H1 (cell line): ENCODE results near the gene GTF3C5. TPM values are rescaled to one million over a fixed set of nuclear protein-coding genes. Genes with fewer than 3 reads are reported as not detected.

Source experiments
- CTCF ChIA-PET: fragments of 300-600 bp; sonication (Branson Sonifier 250); formaldehyde crosslinking; loops from one replicate; lab custom pipeline; 2021; ENCODE audit not compliant: partially characterized antibody; lab: Charles Lee
- POLR2A ChIA-PET: fragments of 300-600 bp; sonication (Branson Sonifier 250); formaldehyde crosslinking; loops from one replicate; lab custom pipeline; 2021; ENCODE audit warnings: inconsistent platforms; ENCODE audit not compliant: partially characterized antibody; lab: Charles Lee
- DNase-seq, 2 experiments: peaks; one replicate each; pipeline versions ENCODE4 v3.0.0 to v3.0.0-alpha.2; 2010 to 2022; ENCODE audit warnings: low spot score in 2 of 2, low read depth in 1 of 2, mixed read lengths in 1 of 2
- FAIRE-seq: peaks from 2 replicates; lab custom pipeline; 2011; peaks lifted over from hg19 to GRCh38; lab: Jason Lieb, UNC
- H2AFZ ChIP-seq: 2 replicates; pipeline ENCODE4 v1.8.1; 2012; ENCODE audit warnings: low read length, inconsistent platforms
- H2AK5ac ChIP-seq: 2 replicates; pipeline ENCODE4 v1.6.1; 2013; ENCODE audit warnings: low read depth, low read length
- H2BK120ac ChIP-seq: replicated peaks from 2 replicates; pipeline ENCODE3; 2013; ENCODE audit warnings: low read depth, low read length, inconsistent platforms
- H2BK12ac ChIP-seq: 2 replicates; pipeline ENCODE4 v1.6.1; 2013; ENCODE audit warnings: low read depth, low read length
- H2BK15ac ChIP-seq: 2 replicates; pipeline ENCODE4 v1.6.1; 2013; ENCODE audit warnings: low read length
- H2BK20ac ChIP-seq: 2 replicates; pipeline ENCODE4 v1.6.1; 2013; ENCODE audit warnings: low read length
- H2BK5ac ChIP-seq: 2 replicates; pipeline ENCODE4 v1.6.1; 2013; ENCODE audit warnings: low read depth, low read length
- H3K14ac ChIP-seq: 2 replicates; pipeline ENCODE4 v1.6.1; 2013; ENCODE audit warnings: inconsistent platforms; ENCODE audit not compliant: insufficient read length
- H3K18ac ChIP-seq: 2 replicates; pipeline ENCODE4 v1.6.1; 2013; ENCODE audit warnings: low read length; ENCODE audit errors: extremely low read depth
- H3K23ac ChIP-seq: 2 replicates; pipeline ENCODE4 v1.6.1; 2013; ENCODE audit warnings: inconsistent platforms; ENCODE audit not compliant: insufficient read length
- H3K23me2 ChIP-seq: 2 replicates; pipeline ENCODE4 v1.6.1; 2013; ENCODE audit warnings: low read depth, low read length
- H3K27ac ChIP-seq: 2 replicates; pipeline ENCODE4 v1.6.1; 2011; ENCODE audit warnings: low read depth, low read length, inconsistent platforms
- H3K27me3 ChIP-seq, 4 experiments: replicated peaks in 1 of 4; 1 replicate in 1 of 4; 2 replicates in 3 of 4; pipeline versions ENCODE4 v1.6.1 to v1.8.1; 2011 to 2013; ENCODE audit warnings: low read length in 3 of 4, mild to moderate bottlenecking in 3 of 4, inconsistent platforms in 2 of 4, mixed read lengths in 2 of 4, moderate library complexity in 1 of 4; ENCODE audit not compliant: control insufficient read depth in 3 of 4, insufficient read depth in 3 of 4; ENCODE audit errors: extremely low read depth in 1 of 4
- H3K36me3 ChIP-seq, 4 experiments: 2 replicates each; pipeline versions ENCODE4 v1.6.1 to v1.8.1; 2011 to 2013; ENCODE audit warnings: mild to moderate bottlenecking in 4 of 4, low read length in 3 of 4, moderate library complexity in 2 of 4, control low read depth in 1 of 4, inconsistent platforms in 1 of 4; ENCODE audit not compliant: insufficient read depth in 4 of 4, control insufficient read depth in 2 of 4
- H3K4ac ChIP-seq: replicated peaks from 2 replicates; pipeline ENCODE3; 2013; ENCODE audit warnings: low read length, low read depth, mixed read lengths, inconsistent platforms; ENCODE audit not compliant: insufficient read length
- H3K4me1 ChIP-seq, 4 experiments: replicated peaks in 1 of 4; 1 replicate in 1 of 4; 2 replicates in 3 of 4; pipeline versions ENCODE4 v1.6.1 to v1.8.1; 2011 to 2013; ENCODE audit warnings: low read length in 3 of 4, inconsistent platforms in 2 of 4, mixed read lengths in 1 of 4; ENCODE audit not compliant: insufficient read depth in 4 of 4, control insufficient read depth in 3 of 4
- H3K4me2 ChIP-seq, 2 experiments: 2 replicates each; pipeline versions ENCODE4 v1.6.1 to v1.8.1; 2011 to 2013; ENCODE audit warnings: low read depth in 2 of 2, low read length in 2 of 2, control low read depth in 1 of 2, inconsistent platforms in 1 of 2, mild to moderate bottlenecking in 1 of 2; ENCODE audit not compliant: insufficient read depth in 1 of 2
- H3K4me3 ChIP-seq, 4 experiments: fragments of 200-600, 300-600 bp in 1 of 4; sonication (generic), shearing (Covaris generic), sonication (Bioruptor Twin) in 1 of 4; 2 replicates each; pipeline versions ENCODE4 v1.5.1 to v1.8.1; 2011 to 2016; ENCODE audit warnings: low read length in 4 of 4, low read depth in 3 of 4, control low read depth in 2 of 4, inconsistent platforms in 2 of 4, mild to moderate bottlenecking in 2 of 4, mixed read lengths in 1 of 4, moderate library complexity in 1 of 4; ENCODE audit not compliant: insufficient read depth in 2 of 4; ENCODE audit errors: extremely low read depth in 1 of 4
- H3K56ac ChIP-seq: replicated peaks from 2 replicates; pipeline ENCODE3; 2013; ENCODE audit warnings: low read depth, mild to moderate bottlenecking, mixed read lengths, low read length, inconsistent platforms; ENCODE audit not compliant: insufficient read length
- H3K79me1 ChIP-seq: 2 replicates; pipeline ENCODE4 v1.6.1; 2013; ENCODE audit warnings: low read depth, low read length, control low read depth
- H3K79me2 ChIP-seq, 2 experiments: 2 replicates each; pipeline versions ENCODE4 v1.6.1 to v1.8.1; 2012 to 2013; ENCODE audit warnings: low read length in 2 of 2, mild to moderate bottlenecking in 2 of 2, inconsistent platforms in 1 of 2; ENCODE audit not compliant: insufficient read depth in 2 of 2, control insufficient read depth in 1 of 2
- H3K9ac ChIP-seq, 4 experiments: replicated peaks in 1 of 4; 1 replicate in 1 of 4; 2 replicates in 3 of 4; pipeline versions ENCODE4 v1.6.1 to v1.8.1; 2011 to 2013; ENCODE audit warnings: low read depth in 3 of 4, low read length in 3 of 4, control low read depth in 2 of 4, mild to moderate bottlenecking in 2 of 4, moderate library complexity in 2 of 4, inconsistent platforms in 1 of 4; ENCODE audit errors: extremely low read depth in 1 of 4
- H3K9me3 ChIP-seq, 2 experiments: 2 replicates each; pipeline versions ENCODE4 v1.6.1 to v1.8.1; 2012 to 2013; ENCODE audit warnings: mild to moderate bottlenecking in 2 of 2, moderate library complexity in 2 of 2, control low read depth in 1 of 2, inconsistent platforms in 1 of 2, low read depth in 1 of 2, low read length in 1 of 2, mixed read lengths in 1 of 2; ENCODE audit not compliant: insufficient read depth in 2 of 2
- H4K20me1 ChIP-seq, 2 experiments: replicated peaks in 1 of 2; 2 replicates each; pipeline versions ENCODE3 to v1.8.1; 2011 to 2013; ENCODE audit warnings: inconsistent platforms in 2 of 2, low read length in 2 of 2, mild to moderate bottlenecking in 1 of 2; ENCODE audit not compliant: insufficient read depth in 2 of 2, control insufficient read depth in 1 of 2
- H4K5ac ChIP-seq: 2 replicates; pipeline ENCODE4 v1.6.1; 2013; ENCODE audit warnings: low read length, low read depth, mixed read lengths, inconsistent platforms; ENCODE audit not compliant: insufficient read length
- H4K8ac ChIP-seq: 2 replicates; pipeline ENCODE4 v1.8.0; 2013; ENCODE audit warnings: mild to moderate bottlenecking, moderate library complexity, low read length, inconsistent platforms; ENCODE audit not compliant: insufficient read depth; ENCODE audit errors: extremely low read depth
- H4K91ac ChIP-seq: replicated peaks from 2 replicates; pipeline ENCODE3; 2013; ENCODE audit warnings: low read length, mixed read lengths, inconsistent platforms; ENCODE audit not compliant: insufficient read length
- CTCF ChIP-seq, 3 experiments: IDR thresholded peaks; 1 replicate in 2 of 3; 2 replicates in 1 of 3; pipeline versions ENCODE4 v1.5.1 to v1.6.1; 2011; ENCODE audit warnings: low read length in 3 of 3, mild to moderate bottlenecking in 3 of 3, inconsistent platforms in 2 of 3, low read depth in 1 of 3, moderate library complexity in 1 of 3; ENCODE audit not compliant: insufficient read depth in 1 of 3; ENCODE audit errors: control extremely low read depth in 1 of 3
- POU5F1 ChIP-seq: IDR thresholded peaks from 2 replicates; pipeline ENCODE4 v1.6.1; 2011; ENCODE audit warnings: low read depth, mild to moderate bottlenecking, low read length, moderate library complexity
- SIN3A ChIP-seq, 2 experiments: IDR thresholded peaks in 1 of 2; conservative IDR thresholded peaks in 1 of 2; 2 replicates each; pipeline ENCODE4 v1.6.1; 2011 to 2012; ENCODE audit warnings: low read length in 2 of 2, improper control_type of control experiment in 1 of 2, low read depth in 1 of 2, mild to moderate bottlenecking in 1 of 2
- WGBS, 2 experiments: shearing (Covaris generic) in 1 of 2; methylation state at CpG; one replicate each; pipeline versions ENCODE4 v1.1.6 to v1.1.7; 2013 to 2015; ENCODE audit warnings: low lambda C conversion rate in 2 of 2, mixed read lengths in 2 of 2, inconsistent platforms in 1 of 2, low coverage in 1 of 2, missing lambda C conversion rate in 1 of 2; ENCODE audit not compliant: insufficient replicate concordance in 2 of 2, insufficient coverage in 1 of 2, insufficient read length in 1 of 2; ENCODE audit errors: extremely low coverage in 1 of 2, missing lambda C conversion rate in 1 of 2; 5-methylcytosine and 5-hydroxymethylcytosine counted together
- polyA plus RNA-seq, 7 experiments: library from polyadenylated mRNA; depleted of rRNA in 3 of 7; stranded (reverse) in 5 of 7; unstranded in 2 of 7; fragments of >200 nt in 5 of 7; fragments of 200-250 nt in 2 of 7; gene quantifications; 1 replicate in 5 of 7; 2 replicates in 1 of 7; 4 replicates in 1 of 7; pipeline versions ENCODE4 v1.2.1 to v1.2.3, GENCODE V29; 2011 to 2013; ENCODE audit warnings: missing spikeins in 2 of 7, mixed read lengths in 2 of 7
- total RNA-seq: library from RNA; stranded (reverse); fragmentation: NEBNext Ultra II Directional; extraction: Animal tissue kit (Norgen Biotek cat#: 25700); gene quantifications from 2 replicates; pipeline ENCODE4 v1.2.1, GENCODE V29; 2021

Gene GTF3C5
- total and polyA plus RNA-seq, 2 of the 8 experiments (the other 6 are each of a cell fraction or from before 2014, with no cell fraction given), result 78.7 to 87.1 TPM

GRCh38 chr9:133032171-133032570, 1.4 kb downstream of the GTF3C5 start:
- ChIA-PET CTCF (interaction anchor here (1.0 to 6.9 kb wide), 6 partner anchors 9 to 112 kb away, joined by 3 to 44 read pairs (median 6); no protein-coding TSS in a partner anchor), POLR2A (interaction anchor here (1.0 to 2.3 kb wide), 5 partner anchors 8 to 115 kb away, joined by 4 to 17 read pairs (median 5); no protein-coding TSS in a partner anchor)
- Histone ChIP-seq H3K36me3 (peaks cover 0 to 5% (median 0%) of the 10 kb centered on the region in 4 experiments; a peak in 1 of 8 replicates), H3K79me2 (peaks cover 31 to 65% of the 10 kb centered on the region in 2 experiments), H3K18ac (no peak overlapping the region), H3K9ac (peak overlapping the region in 1 of 4 experiments; percentile 40; a peak in 1 of 7 replicates), H4K8ac (no peak overlapping the region), H2BK120ac (no peak overlapping the region), H4K20me1 (peaks cover 5 to 19% of the 10 kb centered on the region in 2 experiments), H3K56ac (no peak overlapping the region), H3K14ac (no peak overlapping the region), H2AFZ (no peak overlapping the region), H3K23me2 (peaks cover 8% of the 10 kb centered on the region; the same call in 1 of the 2 replicates), H4K91ac (no peak overlapping the region), H2BK5ac (no peak overlapping the region), H3K9me3 (no peaks in the 10 kb centered on the region), H3K4ac (no peak overlapping the region), H2BK12ac (no peak overlapping the region), H3K4me2 (peak overlapping the region; percentile 95 to 97; a peak in 3 of 4 replicates), H3K4me3 (peak overlapping the region; percentile 95 to 99 (median 98); a peak in 7 of 8 replicates), H3K27ac (no peak overlapping the region; the same call in 1 of the 2 replicates), H2BK15ac (no peak overlapping the region), H3K4me1 (peaks cover 2 to 10% (median 5%) of the 10 kb centered on the region in 4 experiments; a peak in 6 of 7 replicates), H3K27me3 (no peaks in the 10 kb centered on the region), H3K79me1 (peaks cover 23% of the 10 kb centered on the region), H2AK5ac (no peak overlapping the region), H2BK20ac (no peak overlapping the region), H4K5ac (no peak overlapping the region), H3K23ac (no peak overlapping the region)
- WGBS, 2 experiments, result 88% methylated on average over 10 of the region's 10 CpGs; no CpG with 5 or more reads in 1 of the 2 experiments
- DNase-seq (no peak), FAIRE-seq (no peak)
- TF ChIP-seq CTCF (IDR thresholded peaks at IDR 0.05; ENCODE audit: control extremely low read depth in 1 of 3, insufficient read depth in 1 of 3, low read depth in 1 of 3, low read length in 3 of 3) (no peak), POU5F1 (no peak), SIN3A (conservative IDR thresholded peaks at IDR 0.05 in 1 of 2, IDR thresholded peaks at IDR 0.05 in 1 of 2; ENCODE audit: low read depth in 1 of 2, low read length in 2 of 2) (no peak)
